NT2/D1 (cell line): ENCODE measurements around the gene PSME2.

Experiments
- YY1 ChIP-seq: IDR thresholded peaks from 2 replicates; pipeline ENCODE4 v1.6.1; 2011; ENCODE audit not compliant: insufficient read length, insufficient read depth
- ZNF274 ChIP-seq: IDR thresholded peaks from 2 replicates; pipeline ENCODE4 v1.6.1; 2011; ENCODE audit warnings: mild to moderate bottlenecking, low read depth, low read length

DNA sequence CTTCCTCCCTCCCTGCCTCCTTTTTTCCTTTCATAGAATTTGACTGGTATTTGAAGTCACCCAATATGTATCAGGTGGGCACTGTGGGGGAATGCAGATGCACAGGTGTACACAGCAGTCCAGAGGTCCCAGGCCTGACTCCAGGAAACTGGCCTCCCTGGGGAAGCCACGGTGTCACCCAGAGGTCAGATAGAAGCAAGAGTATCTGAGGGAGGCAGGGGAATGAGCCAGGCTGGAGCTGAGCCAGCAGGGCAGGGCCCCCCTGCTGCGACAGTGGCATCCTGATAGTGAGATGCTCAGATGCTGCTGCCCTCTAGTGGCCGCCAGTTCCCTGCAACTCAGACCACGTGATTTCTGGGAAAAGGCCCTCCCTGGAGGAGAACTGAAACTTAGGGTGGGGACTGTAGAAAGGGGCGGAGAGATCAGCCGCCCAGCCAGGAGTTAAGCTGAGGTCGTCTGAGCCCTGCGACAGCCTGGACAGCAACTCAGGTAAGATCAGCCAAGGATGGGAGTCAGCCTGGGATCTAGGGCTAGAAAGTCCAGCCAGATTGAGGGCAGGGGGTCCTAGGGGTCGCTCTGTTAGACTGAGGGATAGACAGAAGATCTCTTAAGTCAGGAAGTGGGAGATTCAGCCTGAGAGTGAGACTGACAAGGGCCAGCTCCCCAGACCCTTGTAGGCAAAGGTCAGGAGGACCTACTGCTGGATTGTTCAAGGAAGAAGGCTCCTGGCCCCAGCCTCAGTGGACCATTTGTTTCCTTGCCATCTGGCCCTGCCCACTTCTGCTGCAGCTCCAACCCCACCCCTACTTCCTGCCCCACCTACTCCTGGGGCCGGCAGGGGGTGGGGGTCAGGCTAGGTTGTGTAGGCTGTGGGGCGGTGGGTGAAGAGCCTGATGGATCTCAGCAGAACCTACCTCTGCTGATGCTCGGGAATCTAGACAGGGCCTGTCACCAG lies 14.7 kb upstream of the PSME2 start, which contains the start of gene IRF9:
- TF ChIP-seq YY1: no peak
- no peak for TF ChIP-seq ZNF274
